Measurements from ENCODE around the gene PCMT1. TPM values are rescaled to one million over a fixed set of nuclear protein-coding genes. Genes with fewer than 3 reads are reported as not detected.

Gene PCMT1
- total and polyA plus RNA-seq, 2 of the 8 experiments (the other 6 are each of a cell fraction or from before 2014, with no cell fraction given), result 84.3 to 91.3 TPM

GRCh38 chr6:149833651-149834050 is 84.1 kb downstream of the PCMT1 start (continued):
- no peak for TF ChIP-seq RNF2 (IDR thresholded peaks at IDR 0.05; ENCODE audit: borderline replicate concordance, low read depth, low read length, missing control alignments, poor library complexity, severe bottlenecking)
- no peak for TF ChIP-seq SIX5 (IDR thresholded peaks at IDR 0.05; ENCODE audit: low read depth, low read length)
- TF ChIP-seq, protein P1, sequence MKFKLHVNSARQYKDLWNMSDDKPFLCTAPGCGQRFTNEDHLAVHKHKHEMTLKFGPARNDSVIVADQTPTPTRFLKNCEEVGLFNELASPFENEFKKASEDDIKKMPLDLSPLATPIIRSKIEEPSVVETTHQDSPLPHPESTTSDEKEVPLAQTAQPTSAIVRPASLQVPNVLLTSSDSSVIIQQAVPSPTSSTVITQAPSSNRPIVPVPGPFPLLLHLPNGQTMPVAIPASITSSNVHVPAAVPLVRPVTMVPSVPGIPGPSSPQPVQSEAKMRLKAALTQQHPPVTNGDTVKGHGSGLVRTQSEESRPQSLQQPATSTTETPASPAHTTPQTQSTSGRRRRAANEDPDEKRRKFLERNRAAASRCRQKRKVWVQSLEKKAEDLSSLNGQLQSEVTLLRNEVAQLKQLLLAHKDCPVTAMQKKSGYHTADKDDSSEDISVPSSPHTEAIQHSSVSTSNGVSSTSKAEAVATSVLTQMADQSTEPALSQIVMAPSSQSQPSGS (IDR thresholded peaks at IDR 0.05; ENCODE audit: low read length), result no peak
- no peak for TF ChIP-seq TBP (IDR thresholded peaks at IDR 0.05; ENCODE audit: low read depth, low read length)

Measured in H1 (cell line).